Glomerular endothelial cell (primary cell): ENCODE results near the gene NDUFAF8. TPM values are rescaled to one million over a fixed set of nuclear protein-coding genes. Genes with fewer than 3 reads are reported as not detected.
A peak's percentile ranks its signal among the peaks of the same experiment; 100 is the strongest.
"Not testable (repeated sequence)": the region's sequence is repeated elsewhere in the genome, so short reads cannot be mapped to it uniquely, and the experiment has no call there.

Experiments used
- DNase-seq: peaks from one replicate; pipeline ENCODE4 v3.0.0-alpha.2; 2011; ENCODE audit warnings: low read depth, low spot score; ENCODE audit errors: extremely low read depth
- total RNA-seq: library from RNA; depleted of rRNA; stranded (reverse); fragments of >200 nt; gene quantifications from 2 replicates; pipeline ENCODE4 v1.2.3, GENCODE V29; 2015

The NDUFAF8 gene
- total RNA-seq, 1 donor from 2014 or later, result 32.4 TPM

DNA sequence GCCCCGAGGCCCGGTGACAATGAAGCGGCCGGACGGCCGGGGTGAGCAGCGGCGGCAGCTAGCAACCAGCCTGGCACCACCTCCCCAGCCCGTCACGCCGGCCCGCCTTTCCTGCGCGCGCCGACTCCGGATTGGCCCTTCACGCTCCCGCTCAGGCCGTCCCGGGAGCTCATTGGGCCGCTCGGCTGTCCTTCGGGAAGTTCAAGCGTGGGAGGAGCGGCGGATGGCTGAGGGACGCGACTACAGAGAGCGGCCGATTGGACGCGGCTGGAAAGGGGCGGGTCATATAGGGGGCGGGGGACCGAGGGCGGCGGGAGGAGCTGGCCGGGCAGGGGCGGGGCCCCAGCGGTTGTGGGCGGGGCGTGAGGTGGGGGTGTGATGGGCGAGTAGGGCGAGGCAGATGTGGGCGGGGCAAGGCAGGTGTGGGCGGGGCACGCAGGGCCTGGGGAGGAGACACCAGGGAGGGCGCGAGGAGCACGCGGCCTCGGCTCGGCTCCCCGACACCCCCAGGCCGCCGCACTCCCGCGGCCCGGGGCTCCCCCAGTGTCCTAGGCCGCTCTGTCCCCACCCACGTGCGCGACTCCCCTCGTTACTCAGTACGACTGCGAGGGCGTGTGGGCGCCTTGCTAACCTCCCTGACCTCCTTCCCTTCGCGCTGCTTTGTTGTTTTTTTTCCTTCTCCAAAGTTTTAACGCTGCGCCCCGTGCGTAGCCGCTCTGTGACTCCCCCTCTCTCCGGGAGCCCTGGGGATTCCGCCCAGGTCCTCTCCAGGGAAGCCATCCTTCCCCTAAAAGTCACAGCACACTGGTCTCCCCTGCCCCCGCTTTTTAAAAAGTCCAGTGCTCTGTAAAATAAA, 16.0 kb upstream of the NDUFAF8 start, which contains the start of gene CEP131:
TSS of gene CEP131 (minus strand) at position 60 of the 856 bp plus-strand sequence. CDS start 2,909 bp downstream, outside the sequence.
- peak; percentile 73 for DNase-seq

DNA sequence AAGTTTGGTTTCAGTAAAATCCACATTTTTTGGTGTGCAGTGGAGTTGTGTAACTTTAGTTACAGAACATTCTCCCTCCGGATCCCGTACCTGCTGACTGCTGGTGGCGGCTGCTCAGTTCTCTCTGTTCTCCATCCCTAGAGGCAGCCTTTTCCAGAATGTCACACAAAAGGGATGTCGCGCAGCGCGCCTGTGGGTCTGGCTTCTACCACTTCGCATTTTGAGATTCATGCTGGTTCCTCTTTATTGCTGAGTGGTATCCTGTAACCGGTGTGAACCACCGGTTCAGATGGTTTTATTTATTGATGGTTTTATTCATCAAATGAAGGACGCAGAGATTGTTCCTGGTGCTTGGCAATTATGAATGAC, 15.4 kb upstream of the NDUFAF8 start:
- DNase-seq, result no peak

- DNase-seq, result not testable (repeated sequence)
These were observed 11.5 kb upstream of the NDUFAF8 start for GRCh38 chr17:81227630-81228029.

- no peak for DNase-seq
These were observed 10.7 kb upstream of the NDUFAF8 start for GRCh38 chr17:81228420-81228819.

- DNase-seq, result no peak
These were observed 10.1 kb upstream of the NDUFAF8 start for GRCh38 chr17:81228834-81229665.

DNA sequence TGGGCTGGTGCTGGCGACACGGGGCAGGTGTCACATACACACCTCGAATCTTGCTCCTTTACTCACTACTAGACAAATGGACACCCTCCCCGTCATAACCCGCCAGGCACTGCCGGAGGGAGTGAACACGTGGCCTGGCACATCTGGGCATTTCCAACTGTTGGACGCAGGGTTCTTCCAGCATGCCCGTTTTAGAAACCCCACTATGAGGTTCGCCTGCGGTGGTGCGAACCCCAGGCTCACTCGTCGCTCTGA, 9.5 kb upstream of the NDUFAF8 start:
- DNase-seq, result no peak

DNA sequence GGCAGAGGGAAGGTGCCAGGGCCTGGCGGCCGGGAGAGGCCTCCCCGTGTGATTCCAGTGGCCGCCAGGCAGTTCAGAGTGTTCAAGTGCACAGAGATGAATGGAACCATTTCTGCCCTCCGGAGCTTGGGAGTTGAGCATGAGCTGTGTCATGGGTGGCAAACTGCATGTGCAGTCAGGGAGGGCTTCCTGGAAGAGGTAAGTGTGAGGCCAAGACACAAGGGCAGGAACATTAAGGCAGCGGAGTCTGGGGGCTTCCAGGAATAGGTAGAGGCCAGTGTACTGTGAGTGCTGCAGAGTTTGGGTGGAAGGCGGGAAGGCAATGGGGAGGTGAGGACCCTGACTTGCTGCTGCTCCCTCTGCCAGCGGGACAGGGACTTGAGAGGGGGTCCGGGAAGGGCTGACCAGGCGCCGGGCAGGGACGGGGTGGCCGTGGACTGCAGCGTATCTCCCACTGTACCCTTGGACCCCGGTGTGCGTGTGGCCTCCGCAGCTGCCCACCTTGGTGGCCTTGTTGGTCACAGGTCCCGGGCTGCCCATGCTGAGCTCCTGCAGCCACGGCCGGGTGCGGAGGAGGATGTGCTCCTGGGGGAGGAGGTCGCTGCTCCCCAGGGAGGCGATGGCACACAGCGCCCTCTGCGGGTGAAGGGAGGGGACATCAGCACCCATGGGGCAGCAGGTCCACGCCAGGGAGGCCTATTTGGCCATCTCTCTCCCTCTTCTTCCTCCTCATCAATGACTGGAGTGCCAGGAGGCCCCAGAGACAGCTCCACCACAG, 8.9 kb upstream of the NDUFAF8 start:
- no peak for DNase-seq

DNA sequence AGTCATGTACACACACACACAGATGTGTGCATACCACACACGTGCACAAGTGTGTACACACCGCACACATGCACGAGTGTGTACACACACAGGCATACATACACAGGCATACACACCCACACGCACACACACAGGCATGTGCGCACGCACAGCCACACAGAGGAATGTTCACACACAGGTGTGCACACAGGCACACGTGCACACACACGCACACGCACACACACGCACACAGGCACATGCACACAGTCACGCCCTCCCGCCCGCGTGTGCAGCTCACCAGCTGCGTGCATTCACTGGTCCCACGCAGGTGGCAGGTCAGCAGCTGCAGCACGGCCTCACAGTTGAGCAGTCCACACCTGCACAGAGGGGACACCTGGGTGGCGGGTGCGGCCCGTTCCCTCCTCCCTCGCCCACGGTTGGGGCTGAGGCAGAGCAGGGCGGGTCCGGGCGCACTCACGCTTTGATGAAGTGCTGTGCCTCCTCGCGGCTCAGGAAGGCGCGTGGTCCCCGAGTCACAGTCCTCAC, 7.9 kb upstream of the NDUFAF8 start:
- no peak for DNase-seq

- DNase-seq, result no peak
These were observed 7.1 kb upstream of the NDUFAF8 start for GRCh38 chr17:81231766-81232581.

DNA sequence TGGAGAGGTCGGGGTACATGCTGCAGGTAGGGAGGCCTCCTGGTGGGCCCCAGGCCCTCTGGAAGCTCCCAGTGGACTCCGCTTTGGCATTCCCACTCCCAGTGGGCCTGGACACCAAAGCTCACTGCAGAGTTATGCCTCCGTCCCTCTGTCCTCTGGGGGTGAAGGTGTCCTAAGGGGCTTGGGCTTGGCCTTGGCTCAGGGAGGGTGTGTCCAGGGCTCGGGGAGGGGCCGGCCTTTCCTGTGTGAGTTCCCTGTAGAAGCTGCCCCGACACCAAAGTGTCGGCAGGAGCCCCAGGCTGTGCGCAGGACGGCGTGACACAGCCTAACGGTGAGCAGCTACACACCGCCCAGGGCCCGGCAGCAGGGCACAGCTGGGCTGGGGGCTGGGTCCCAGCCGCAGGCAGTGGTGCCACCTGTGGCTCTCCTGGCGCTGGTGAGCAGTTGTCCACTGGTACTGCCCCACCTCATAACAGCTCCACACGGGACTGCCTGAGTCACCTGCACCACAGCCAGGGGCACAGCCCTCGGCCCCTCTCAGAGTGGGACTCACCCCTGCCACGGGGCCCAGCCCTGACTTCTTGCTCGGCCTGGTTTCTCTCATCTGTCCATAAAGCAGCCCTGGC, 6.4 kb upstream of the NDUFAF8 start:
- DNase-seq, result no peak

DNA sequence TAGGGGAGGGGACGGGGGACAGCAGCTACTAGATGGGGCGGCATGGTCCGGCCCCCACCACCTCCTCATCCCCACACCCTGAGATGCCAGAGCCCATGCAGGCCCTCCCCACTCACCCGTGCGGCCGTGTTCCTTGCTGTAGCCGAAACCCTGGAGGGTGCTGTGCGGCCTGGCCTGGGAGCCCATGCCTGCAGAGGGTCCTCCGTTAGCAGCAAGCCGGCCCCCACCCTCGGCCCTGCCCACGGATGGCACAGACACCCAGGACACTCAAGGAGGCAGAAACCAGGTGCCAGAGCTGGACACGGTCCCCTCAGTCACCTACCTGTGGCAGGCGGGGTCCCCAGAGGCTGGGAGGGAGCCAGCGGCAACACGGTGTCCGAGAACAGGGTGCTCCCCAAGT, 5.8 kb upstream of the NDUFAF8 start:
- no peak for DNase-seq

GRCh38 chr17:81233811-81234505, 5.2 kb upstream of the NDUFAF8 start:
- no peak for DNase-seq

- no peak for DNase-seq
These were observed 4.6 kb upstream of the NDUFAF8 start for GRCh38 chr17:81234506-81234855.

DNA sequence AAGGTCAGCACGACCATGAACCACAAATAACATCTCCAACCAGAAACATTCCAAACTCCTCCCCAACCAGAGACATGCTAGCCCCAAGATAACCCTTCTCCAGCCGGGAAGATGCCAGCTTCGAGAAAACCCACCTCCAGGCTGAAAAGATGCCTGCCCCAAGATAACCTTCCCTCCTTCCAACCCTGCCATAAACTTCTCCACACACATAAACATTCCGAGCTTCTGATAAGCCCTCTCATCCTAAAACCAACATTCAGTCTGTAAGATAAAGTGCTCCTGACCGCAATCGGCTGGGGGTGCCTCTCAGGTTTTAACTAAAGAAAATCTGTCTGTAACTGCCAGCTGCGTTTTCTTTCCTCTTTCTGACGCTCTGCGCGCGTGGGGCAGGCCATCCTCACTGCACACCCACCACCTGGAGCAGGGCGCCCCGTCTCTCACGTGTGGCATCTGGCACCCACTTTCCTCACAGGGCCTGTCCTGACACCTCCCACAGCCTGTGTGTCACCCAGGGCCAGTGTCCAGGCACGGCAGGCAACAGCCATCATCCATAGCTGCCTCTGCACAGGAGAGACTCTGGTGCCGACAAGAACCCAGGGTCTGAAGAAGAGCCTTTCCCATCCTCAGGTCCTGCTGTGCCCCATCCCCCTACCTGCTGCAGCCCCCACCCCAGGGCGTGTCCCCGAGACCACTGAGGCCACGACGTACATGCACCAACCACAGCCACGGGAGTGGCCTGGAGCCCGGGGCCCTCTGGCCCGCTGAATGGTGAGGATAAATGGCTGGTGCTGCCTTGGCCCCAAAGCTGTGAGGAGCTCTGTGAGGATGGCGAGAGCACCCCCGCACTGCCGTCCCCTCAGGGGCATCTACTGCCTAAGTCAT, 3.9 kb upstream of the NDUFAF8 start:
- DNase-seq, result no peak

DNA sequence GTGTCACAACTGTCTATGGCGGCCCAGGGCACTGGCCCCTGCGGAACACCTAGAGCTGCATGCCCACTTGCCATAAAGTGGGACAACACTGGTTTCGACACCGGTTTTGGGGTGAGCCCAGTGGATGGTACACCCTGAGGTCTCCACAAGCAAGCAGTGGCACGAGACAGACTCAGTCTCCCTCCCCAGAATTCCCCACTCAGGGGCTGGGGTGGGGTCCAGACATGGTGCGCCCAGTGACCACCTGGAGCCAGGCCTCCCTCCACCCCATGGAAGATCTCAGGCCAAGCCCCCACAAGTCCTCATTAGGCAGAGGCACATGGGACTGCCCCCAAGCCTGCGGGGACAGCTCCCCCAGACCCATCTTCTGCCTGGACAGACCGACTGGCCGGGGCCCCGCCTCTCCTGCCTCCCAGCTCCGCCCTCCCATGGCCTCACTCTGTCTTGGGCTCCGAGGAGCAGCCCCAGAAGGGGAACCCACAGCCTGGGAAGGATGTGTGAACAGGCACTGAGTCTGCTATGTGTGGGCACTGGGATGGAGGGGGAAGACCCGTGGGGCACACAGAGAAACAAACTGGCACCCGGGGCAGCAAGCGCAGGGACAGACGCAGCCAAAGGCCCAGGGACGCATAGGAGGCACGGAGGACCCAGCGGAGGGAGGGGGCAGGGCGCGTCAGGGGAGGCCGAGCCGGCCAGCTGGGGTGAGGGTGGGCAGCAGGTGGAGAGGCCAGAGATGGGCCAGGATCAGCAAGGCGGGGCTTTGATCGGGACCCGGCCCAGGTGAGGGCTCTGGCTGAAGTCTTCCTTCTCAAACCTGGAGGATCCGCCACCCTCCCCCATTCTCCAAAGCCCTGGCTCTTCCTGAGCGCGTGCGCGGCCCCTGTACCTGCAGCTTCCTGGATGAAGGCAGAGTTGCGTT, 3.0 kb upstream of the NDUFAF8 start:
- DNase-seq, result no peak

GRCh38 chr17:81236784-81237183, 2.3 kb upstream of the NDUFAF8 start:
- no peak for DNase-seq
